Cardiac muscle cell (in vitro differentiated cells and primary cell): ENCODE results near the gene PKN3. TPM values are rescaled to one million over a fixed set of nuclear protein-coding genes. Genes with fewer than 3 reads are reported as not detected.

Experiments used
- DNase-seq, 2 donors: peaks; one replicate each; pipeline versions ENCODE4 v3.0.0 to v3.0.0-alpha.2; 2010 to 2017; ENCODE audit warnings: low read depth in 1 of 2, low spot score in 1 of 2
- H3K27ac ChIP-seq: fragments of 200-600 bp; sonication (generic); 2 replicates; pipeline ENCODE4 v1.5.1; 2016
- H3K27me3 ChIP-seq: fragments of 200-600 bp; sonication (generic); 2 replicates; pipeline ENCODE4 v1.6.0; 2016; ENCODE audit warnings: control low read depth
- H3K36me3 ChIP-seq: fragments of 200-600 bp; sonication (generic); 2 replicates; pipeline ENCODE4 v1.5.1; 2016; ENCODE audit warnings: control low read depth
- H3K4me1 ChIP-seq: fragments of 200-600 bp; sonication (generic); 2 replicates; pipeline ENCODE4 v1.8.1; 2017; ENCODE audit warnings: low read depth, mild to moderate bottlenecking, mixed run types
- H3K4me3 ChIP-seq: fragments of 200-600 bp; sonication (generic); 2 replicates; pipeline ENCODE4 v1.5.1; 2016; ENCODE audit warnings: mild to moderate bottlenecking
- H3K9me3 ChIP-seq: fragments of 200-600 bp; sonication (generic); 2 replicates; pipeline ENCODE4 v1.5.1; 2017; ENCODE audit warnings: low read depth, mild to moderate bottlenecking, control low read depth
- polyA plus RNA-seq: library from polyadenylated mRNA; unstranded; fragments of >200 nt; fragmentation: Nextera tagmentation; extraction: Ambion mirVana; gene quantifications from 2 replicates; pipeline ENCODE4 v1.2.1, GENCODE V29; 2016
- total RNA-seq: library from RNA; depleted of rRNA; stranded (reverse); fragments of >200 nt; gene quantifications from 2 replicates; pipeline ENCODE4 v1.2.3, GENCODE V29; 2016
- TF ChIP-seq, protein P1 (sequence below): IDR thresholded peaks from 2 replicates; pipeline ENCODE4 v1.5.1; 2012; ENCODE audit warnings: low read depth, mild to moderate bottlenecking, low read length

Gene PKN3
- total and polyA plus RNA-seq, 2 experiments from 2014 or later: 13.4 to 17.9 TPM

DNA sequence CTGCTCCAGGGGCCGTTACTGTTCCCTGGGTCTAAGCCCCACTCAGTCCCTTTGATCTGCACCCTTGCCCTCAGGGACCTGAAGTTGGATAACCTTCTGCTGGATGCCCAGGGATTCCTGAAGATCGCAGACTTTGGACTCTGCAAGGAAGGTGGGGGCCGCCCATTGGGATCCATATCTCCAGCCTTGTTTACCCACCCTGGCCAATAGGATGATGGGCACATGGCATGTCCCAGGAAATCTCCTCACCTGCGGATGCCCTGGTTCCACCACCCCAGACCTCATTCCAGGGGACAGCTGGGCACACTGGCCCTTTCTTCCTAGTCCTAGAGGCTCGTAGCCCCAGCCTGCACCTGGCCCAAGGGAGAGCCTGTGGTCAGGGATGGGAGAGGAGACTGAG, 16.2 kb downstream of the PKN3 start:
- H3K36me3 ChIP-seq: no peaks in the 10 kb centered on the region
- DNase-seq: no peak
- H3K9me3 ChIP-seq: no peaks in the 10 kb centered on the region
- no peaks in the 10 kb centered on the region for H3K4me1 ChIP-seq
- TF ChIP-seq, protein P1, sequence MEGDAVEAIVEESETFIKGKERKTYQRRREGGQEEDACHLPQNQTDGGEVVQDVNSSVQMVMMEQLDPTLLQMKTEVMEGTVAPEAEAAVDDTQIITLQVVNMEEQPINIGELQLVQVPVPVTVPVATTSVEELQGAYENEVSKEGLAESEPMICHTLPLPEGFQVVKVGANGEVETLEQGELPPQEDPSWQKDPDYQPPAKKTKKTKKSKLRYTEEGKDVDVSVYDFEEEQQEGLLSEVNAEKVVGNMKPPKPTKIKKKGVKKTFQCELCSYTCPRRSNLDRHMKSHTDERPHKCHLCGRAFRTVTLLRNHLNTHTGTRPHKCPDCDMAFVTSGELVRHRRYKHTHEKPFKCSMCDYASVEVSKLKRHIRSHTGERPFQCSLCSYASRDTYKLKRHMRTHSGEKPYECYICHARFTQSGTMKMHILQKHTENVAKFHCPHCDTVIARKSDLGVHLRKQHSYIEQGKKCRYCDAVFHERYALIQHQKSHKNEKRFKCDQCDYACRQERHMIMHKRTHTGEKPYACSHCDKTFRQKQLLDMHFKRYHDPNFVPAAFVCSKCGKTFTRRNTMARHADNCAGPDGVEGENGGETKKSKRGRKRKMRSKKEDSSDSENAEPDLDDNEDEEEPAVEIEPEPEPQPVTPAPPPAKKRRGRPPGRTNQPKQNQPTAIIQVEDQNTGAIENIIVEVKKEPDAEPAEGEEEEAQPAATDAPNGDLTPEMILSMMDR: no peak
- no peak overlapping the region for H3K4me3 ChIP-seq
- H3K27ac ChIP-seq: no peak overlapping the region
- H3K27me3 ChIP-seq: no peaks in the 10 kb centered on the region

DNA sequence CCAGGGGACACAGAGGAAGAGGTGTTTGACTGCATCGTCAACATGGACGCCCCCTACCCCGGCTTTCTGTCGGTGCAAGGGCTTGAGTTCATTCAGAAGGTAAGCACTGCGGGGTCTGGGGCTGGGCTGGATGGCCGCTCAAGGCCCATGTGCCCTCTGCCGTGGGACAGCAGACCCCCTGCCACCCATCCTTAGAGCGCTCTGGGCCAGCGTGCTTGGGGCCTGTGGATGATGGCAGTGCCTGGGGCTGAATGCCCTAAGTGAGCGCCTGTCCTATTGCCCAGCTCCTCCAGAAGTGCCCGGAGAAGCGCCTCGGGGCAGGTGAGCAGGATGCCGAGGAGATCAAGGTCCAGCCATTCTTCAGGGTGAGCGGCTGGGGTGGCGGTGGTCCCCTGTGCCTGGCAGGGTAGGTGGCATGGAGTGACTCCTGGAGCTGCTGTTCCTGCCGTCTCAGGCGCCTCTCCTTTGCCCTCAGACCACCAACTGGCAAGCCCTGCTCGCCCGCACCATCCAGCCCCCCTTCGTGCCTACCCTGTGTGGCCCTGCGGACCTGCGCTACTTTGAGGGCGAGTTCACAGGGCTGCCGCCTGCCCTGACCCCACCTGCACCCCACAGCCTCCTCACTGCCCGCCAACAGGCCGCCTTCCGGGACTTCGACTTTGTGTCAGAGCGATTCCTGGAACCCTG, 17.8 kb downstream of the PKN3 start:
- Histone ChIP-seq H3K4me3 (no peak overlapping the region), H3K27me3 (no peaks in the 10 kb centered on the region), H3K4me1 (no peaks in the 10 kb centered on the region), H3K9me3 (no peaks in the 10 kb centered on the region), H3K36me3 (no peaks in the 10 kb centered on the region), H3K27ac (no peak overlapping the region)
- no peak for DNase-seq
- TF ChIP-seq, protein P1: no peak

DNA sequence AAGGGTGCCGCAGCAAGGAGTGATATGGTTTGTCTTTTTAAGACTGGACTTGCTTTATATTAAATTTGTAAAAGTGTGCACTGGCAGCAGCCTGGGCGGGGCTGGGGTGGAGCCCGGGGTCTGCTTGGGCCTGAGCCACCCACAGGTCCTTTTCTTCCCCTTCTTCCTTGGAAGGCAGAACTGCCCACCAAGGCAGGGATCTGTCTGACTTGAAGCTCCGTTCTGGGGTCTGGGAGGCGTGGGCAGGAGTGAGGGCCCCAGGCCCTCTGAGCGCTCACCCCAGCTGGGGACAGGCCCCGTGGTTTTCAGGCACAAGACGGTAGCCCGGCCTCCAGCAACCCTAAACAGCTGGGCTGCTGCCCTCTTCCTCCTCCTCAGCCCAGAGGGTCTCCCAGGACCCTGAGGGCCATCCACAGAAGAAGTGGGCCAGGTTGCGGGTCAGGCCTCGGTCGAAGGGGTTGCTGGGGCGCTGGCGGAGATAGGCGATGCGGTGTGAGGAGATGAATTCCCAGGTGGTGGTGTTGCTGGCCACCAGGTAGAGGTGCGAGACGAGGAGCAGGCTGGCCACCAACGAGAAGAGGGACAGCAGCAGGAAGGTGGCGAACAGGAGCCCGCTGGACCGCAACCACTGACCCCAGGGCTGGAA, 18.7 kb downstream of the PKN3 start:
- Histone ChIP-seq H3K9me3 (no peaks in the 10 kb centered on the region), H3K27me3 (no peaks in the 10 kb centered on the region), H3K4me3 (no peak overlapping the region), H3K4me1 (no peaks in the 10 kb centered on the region), H3K36me3 (no peaks in the 10 kb centered on the region), H3K27ac (no peak overlapping the region)
- no peak for DNase-seq
- TF ChIP-seq, protein P1: no peak

DNA sequence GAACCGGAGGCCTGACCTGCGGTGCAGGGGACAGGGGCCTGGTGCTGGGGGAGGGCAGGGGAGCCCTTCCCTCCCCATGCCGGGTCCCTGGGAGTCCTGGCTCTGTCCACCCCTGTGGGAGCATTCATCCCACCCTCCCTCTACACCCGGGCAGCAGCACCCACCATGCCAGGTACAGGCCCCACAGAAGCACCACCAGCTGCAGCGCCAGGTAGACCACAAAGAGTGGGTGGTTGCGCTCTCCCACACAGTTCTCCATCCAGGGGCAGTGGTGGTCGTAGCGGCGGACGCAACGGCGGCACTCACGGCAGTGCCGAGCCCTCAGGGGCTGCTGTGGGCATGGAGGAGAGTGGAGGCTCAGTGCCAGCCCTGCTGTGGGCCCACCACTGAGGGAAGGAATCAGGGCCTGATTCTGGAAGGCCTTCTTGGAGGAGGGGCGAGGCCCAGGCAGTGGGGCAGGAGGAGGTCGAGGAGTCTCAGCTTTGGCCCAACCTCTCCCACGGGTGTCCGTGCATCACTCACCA, 19.2 kb downstream of the PKN3 start:
- TF ChIP-seq, protein P1: no peak
- Histone ChIP-seq H3K4me1 (no peaks in the 10 kb centered on the region), H3K27me3 (no peaks in the 10 kb centered on the region), H3K4me3 (no peak overlapping the region), H3K27ac (no peak overlapping the region), H3K36me3 (no peaks in the 10 kb centered on the region), H3K9me3 (no peaks in the 10 kb centered on the region)
- DNase-seq: no peak

DNA sequence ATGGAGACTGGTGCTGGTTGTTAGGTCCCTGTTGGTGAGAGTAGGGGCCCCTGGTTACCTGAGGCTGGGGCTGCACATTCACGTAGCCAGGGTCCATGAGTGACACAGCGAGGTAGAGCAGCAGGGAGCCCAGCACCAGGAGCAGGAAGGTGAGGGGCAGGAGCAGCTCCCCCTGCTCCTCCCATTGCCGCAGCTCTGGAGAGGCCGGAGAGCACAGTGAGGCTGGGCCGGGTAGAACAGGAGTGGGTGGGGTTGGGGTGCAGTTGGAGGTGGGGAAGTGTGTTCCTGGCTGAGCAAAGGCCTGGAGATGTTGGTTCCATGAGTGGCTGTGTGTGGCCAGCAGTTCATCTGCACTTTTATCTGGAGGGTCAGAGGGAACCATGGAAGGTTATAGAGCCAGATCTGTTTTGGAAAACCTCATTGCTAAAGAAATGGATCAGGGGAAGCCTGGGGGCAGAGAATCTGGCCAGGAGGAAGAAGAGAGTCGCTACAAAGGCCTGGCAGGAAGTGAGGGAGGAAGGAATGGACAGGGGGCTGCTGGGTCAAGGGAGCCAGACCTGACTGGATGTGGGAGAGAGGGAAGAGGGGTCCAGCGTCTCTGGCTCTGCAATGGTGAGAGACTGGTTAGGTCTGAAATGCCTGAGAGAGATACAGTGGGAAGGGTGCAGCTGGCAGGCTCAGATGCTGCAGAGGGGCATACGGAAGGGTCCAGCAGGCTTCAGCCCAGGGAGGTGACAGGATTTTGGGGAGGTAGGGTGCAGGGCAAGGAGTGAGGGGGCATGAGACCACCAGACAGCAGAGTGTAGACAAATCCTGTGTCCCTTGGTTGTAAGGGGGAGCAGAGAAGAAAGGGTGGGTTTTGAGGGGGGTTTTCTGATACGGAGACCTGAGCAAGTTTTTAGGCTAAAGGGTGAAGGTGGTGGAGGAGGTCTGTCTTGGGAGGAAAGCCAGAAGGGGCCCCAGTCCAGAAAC, 20.4 kb downstream of the PKN3 start:
- Histone ChIP-seq H3K36me3 (no peaks in the 10 kb centered on the region), H3K4me1 (no peaks in the 10 kb centered on the region), H3K9me3 (no peaks in the 10 kb centered on the region), H3K27me3 (no peaks in the 10 kb centered on the region), H3K4me3 (no peak overlapping the region), H3K27ac (no peak overlapping the region)
- TF ChIP-seq, protein P1: no peak
- DNase-seq: no peak
